HepG2 (cell line): Measurements from ENCODE around the gene PPP3R1.

Experiments
- CEBPB ChIP-seq: IDR thresholded peaks from 2 replicates; pipeline ENCODE4 v1.6.1; 2011; ENCODE audit warnings: low read depth, low read length, improper control_type of control experiment, borderline replicate concordance
- PRDM4 ChIP-seq: sonication (generic); formaldehyde crosslinking; IDR thresholded peaks from 2 replicates; pipeline ENCODE4 v1.9.0; 2021; ENCODE audit warnings: missing genetic modification reagents, borderline replicate concordance
- TCF12 ChIP-seq, 2 experiments: fragments of 450-650 bp in 1 of 2; sonication (generic) in 1 of 2; formaldehyde crosslinking in 1 of 2; IDR thresholded peaks; 2 replicates each; pipeline versions ENCODE4 v1.6.1 to v1.8.0; 2017 to 2022; ENCODE audit warnings: antibody characterized with exemption in 1 of 2, mild to moderate bottlenecking in 1 of 2, missing genetic modification reagents in 1 of 2, moderate library complexity in 1 of 2
- ZNF557 ChIP-seq: sonication (generic); formaldehyde crosslinking; IDR thresholded peaks from 2 replicates; pipeline ENCODE4 v1.4.0; 2020; ENCODE audit warnings: missing genetic modification reagents
- ZSCAN12 ChIP-seq: sonication (generic); formaldehyde crosslinking; IDR thresholded peaks from 2 replicates; pipeline ENCODE4 v1.9.0; 2021; ENCODE audit warnings: mild to moderate bottlenecking, missing genetic modification reagents

GRCh38 chr2:68272246-68272994, 20.1 kb upstream of the PPP3R1 start:
- no peak for TF ChIP-seq ZNF557 (CRISPR knock-in tag)
- no peak for TF ChIP-seq PRDM4 (CRISPR knock-in tag)
- no peak for TF ChIP-seq CEBPB
- no peak for TF ChIP-seq TCF12 (IDR thresholded peaks at IDR 0.05)
- no peak for TF ChIP-seq TCF12 (CRISPR knock-in tag; IDR thresholded peaks at IDR 0.05)
- TF ChIP-seq ZSCAN12, result no peak
